ENCODE data around the gene STK4.
A peak's percentile ranks its signal among the peaks of the same experiment; 100 is the strongest.

Gene STK4

DNA sequence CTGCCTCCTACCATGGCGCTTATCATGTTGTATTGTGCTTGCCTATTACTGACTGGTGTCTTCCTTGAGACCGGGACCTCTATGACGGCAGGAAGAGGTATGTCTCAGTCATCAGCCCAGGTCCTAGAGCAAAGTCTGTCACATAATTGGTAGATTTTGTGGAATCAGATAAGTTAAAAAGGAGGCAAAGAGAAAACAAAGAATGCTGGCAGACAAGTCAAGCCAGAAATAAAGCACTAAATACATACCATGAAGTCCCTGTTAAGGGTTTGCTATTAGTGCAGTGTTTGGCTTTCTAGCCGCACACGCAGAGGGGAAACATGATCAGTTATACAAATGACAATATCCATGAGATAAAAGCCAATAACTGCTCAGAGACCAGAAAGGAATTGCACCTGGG is 12.1 kb upstream of the STK4 start:
- DNase-seq (ENCODE audit: low spot score), result no peak

DNA sequence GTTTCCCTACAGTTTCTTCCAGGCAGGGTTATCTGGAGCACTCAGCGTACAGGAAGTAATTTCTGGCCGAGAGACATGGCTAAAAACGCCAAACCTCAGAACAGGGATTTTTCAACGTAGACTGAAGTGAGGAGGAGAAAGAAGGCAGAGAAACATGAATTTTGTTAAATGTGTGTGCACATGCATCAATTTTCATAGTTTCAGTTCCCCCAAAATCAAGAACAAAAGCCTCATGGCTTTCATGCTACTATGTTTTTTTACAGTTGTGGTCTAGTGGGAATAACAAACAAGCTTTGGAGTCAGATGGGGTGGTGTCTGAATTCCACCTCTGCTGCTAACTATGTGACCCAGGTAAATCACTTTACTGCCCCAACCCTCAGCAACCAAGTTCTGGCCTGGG is 11.0 kb upstream of the STK4 start:
- DNase-seq (ENCODE audit: low spot score), result no peak

DNA sequence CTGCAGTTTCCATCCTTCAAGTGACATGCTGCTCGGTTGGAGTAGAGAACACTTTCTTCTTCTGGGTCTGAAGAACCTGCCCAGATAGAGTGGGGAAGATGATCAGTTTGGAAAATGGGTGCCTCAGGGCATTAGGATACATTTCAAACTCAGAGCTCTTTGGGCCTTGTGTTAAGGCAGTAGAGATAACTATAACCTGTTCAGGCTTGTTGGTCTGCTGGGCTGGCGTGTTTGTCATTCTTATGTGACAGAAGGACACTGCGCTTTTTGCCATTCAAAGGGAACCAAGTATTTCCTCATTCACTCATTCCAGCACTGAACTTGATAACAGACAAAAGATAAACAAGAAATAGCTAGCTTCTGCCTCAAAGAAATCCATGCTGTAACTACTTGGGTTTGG is 9.9 kb upstream of the STK4 start:
- no peak for DNase-seq (ENCODE audit: low spot score)

DNA sequence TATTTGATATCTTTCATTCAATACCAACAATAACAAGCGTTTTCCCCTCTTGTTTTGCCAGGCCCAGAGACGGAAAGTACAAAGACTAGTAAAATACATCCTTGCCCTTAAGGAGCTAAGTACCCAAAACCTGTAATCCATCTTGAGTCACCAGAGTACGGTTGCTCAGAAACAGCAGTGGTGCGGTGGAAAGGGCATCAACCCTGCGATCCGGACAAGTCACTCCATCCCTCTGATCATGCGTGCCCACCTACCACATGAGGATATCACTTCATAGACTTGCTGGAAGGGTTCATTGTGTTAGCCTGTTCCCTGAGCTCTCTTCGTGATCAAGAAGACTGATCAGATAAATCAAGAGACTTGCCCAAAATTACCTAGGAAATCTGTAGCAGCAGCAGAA is 8.0 kb upstream of the STK4 start:
- DNase-seq (ENCODE audit: low spot score), result no peak

DNA sequence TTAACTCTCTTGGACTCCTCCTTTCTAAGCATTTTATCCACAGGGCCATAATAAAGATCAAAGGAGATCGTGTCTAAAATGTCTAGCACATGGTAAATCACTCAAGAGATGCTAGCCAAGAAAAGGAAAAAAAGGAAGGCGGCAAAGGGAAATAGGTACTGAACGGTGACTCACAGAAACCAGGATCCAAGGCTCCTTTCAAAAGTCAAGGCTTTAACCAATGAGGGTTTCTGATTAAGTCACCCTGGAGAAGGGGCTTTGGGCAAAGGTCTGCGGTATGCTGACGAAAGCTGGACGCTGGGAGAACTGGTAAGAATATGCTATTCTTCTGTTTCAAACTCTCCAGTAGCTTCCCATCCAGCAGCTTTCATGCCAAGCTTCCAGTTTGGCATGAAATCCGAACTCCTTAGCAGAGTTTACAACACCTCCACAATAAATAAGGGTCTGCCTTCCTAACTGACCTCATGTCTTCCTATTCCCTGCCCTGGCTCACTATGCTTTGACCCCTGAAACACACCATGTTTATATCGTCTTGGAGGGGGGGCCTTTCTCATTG is 7.2 kb upstream of the STK4 start:
- no peak for DNase-seq (ENCODE audit: low spot score)

DNA sequence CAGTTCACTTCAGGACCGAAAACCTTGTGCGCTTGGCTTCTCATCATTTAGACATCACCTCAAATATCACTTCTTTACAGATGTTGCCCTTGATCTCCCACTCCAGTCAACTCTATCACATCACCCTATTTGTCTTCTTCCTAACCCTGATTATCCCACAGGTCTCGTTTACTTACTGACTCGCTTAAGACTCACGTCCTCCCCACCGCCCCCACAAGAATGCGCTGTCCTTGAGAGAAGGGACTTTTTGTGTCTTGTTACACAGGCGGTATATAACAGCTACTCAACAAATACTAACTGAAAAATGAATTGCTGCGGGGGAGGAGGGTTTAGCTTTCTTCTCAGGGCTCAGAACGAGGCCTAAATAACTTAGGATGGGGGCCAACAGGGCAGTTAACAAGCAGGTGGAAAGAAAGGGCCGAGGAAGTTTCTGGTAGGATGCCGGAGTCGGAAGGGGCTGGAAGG is 6.6 kb upstream of the STK4 start:
- peak; percentile 34 for DNase-seq (ENCODE audit: low spot score)

DNA sequence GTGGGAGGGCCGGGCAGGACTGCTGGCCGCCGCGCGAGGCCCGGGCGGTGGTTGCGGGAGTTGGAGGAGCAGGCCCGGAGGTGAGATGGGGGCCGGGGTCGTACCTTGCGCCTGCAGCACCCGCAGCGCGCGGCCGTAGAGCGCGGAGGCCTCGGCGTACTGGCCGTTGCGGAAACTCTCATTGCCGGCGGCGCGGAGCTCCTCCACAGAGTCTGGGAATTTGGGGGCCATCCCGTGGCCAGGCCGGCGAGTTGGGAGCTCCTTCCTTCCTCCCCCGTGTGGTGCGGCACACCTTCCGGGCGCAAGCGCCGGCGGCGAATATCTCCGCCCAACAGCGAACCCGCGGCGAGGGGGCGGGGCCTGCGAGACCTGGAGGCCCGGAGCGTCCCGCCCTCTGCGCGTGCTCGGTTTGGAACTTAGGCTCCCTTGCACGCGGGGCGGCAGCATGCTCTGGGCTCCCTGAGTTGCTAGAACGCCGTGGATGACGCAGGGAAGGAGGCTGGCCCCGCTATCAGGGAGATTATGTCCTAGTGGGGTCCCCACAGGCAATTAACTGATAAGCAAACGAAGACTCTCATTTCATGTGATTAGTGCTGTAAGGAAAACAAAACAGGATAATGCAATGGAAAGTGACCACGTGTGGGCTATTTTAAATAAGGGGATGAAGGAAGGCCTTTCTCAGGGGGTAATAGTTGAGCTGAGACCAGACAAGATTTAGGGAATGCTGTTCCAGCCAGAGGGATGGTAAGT is 6.0 kb upstream of the STK4 start, which contains the start of gene TOMM34:
Gene TOMM34 (minus strand): TSS at position 295 of the 750 bp plus-strand sequence. CDS start 64 bp downstream, at position 231.
- DNase-seq (ENCODE audit: low spot score), result peak; percentile 95

DNA sequence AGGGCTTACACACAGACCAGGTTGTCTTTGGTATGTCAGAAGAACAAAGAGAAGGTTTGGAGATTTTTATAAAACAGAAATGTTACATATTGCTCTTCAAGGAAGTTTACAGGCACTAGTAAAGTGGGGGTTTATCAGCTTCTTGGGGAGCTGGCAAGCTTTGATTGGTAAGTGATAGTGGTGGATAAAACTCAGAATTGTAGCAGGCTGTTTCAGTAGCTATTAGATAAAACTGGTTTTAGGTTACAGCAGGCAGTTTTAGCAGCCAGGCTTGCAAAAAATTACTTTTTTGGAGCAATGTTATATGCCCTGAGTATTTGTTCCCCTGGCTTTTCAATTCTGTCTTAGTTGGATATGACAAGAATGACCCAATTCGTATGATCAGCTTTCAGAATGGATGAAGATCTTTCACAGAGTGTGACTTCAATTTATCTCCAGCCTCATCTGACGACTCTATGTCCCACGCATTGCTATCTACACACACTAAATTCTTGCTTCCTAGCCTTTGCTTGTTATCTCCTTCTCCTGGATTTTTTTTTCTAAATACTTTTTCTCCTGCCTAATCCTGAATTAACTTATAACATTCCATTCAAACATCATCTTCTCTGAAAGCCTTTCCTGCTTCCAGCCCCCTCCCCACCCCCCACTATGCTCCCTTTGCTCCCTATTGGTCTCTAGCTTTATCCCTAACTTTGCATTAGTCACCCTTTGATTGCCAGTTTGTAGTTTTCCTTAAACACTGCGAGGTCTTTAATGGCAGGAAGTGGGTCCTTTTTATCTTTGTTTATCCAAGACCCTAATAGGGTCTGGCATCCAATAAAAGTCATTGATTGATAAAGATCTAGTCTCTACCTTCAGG is 5.1 kb upstream of the STK4 start:
- DNase-seq (ENCODE audit: low spot score), result peak; percentile 5

DNA sequence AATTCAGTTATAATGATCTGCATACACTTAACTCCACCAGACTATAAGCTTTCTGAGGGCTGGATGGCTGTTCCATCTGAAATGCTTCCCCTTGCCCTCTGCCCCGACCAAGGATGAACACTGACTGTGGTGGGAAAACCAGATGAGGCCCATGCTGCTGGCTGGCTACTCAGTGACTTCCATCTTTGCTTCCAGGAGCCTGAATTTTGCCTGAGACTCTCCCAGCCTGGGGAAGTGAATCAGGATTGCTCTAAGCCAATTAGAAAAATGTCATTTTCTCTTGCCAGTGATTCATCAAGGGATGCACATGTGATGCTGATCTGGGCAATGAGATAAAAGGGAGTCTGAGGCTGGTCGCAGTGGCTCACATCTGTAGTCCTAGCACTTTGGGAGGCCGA is 4.4 kb upstream of the STK4 start:
- DNase-seq (ENCODE audit: low spot score), result no peak

DNA sequence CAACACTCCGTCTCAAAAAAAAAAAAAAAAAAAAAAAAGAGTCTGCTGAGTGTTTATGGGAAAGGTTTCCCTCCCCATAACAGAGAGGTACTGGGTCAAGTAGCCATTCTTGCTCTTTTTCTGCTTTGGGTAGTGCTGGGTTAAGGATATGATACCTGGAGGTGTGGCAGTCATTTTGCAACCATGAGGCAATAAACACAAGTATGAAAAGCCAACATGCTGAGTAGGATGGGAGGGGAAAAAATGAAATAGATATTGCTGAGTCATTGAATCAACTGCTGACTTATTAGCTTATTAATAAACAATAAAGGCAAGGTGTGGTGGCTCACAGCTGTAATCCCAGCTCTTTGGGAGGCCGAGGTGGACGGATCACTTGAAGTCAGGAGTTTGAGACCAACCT is 3.8 kb upstream of the STK4 start:
- DNase-seq (ENCODE audit: low spot score), result peak; percentile 32

DNA sequence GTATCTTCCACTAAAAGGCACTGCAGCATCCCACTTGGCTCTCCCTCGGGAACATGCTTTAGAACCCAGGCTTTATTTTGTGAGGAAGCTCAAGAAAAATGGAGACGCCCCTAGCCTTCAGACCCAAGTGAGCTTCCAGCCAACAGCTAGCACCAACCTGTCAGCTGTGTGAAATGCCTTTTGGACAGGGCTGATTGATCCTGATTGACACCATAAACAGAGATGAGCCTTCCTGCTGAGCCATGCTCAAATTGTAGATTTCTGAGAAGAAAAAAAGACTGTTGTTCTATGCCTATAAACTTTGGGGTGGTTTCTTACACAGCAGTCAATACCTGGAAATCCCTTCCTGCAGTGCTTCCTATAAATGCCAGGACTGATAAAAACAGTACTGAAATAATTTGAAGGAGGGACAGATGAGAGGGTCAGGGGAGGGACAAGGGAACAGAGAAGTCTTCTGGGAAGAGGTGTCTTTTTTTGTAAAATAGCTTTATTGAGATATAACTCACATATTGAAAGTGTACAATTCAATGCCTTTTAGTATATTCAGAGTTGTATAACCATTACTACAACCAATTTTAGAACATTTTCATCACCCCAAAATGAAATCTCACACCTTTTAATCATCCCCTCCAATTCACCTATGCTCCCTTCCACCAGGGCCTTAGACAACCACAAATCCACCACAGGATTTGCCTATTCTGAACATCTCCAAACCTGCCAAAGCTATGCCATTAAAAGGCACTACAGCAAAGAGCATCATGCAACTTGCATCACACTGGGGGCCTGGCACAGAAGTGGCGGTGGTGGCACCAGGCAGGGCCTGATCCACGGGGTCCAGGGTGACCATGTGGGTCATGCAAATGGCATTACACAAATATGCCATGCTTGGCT is 2.7 kb upstream of the STK4 start:
- no peak for DNase-seq (ENCODE audit: low spot score)

DNA sequence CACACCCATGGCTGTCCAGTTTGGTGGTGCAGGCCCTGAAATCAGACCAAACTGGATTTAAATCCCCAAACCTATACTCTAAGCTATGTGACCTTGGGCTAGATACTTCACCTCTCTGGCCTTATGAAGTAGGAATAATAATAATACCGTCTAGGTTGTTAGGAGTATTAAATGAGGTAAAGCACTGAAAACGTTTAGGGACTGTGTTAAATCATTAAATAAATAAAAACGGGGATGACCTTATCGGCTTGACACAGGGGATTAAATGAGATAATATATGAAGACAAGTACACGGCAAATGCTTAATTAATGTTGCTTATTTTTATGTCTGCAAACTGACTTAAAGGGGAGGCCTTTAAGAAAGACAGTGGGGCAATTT is 672 bp upstream of the STK4 start:
- no peak for DNase-seq (ENCODE audit: low spot score)

DNA sequence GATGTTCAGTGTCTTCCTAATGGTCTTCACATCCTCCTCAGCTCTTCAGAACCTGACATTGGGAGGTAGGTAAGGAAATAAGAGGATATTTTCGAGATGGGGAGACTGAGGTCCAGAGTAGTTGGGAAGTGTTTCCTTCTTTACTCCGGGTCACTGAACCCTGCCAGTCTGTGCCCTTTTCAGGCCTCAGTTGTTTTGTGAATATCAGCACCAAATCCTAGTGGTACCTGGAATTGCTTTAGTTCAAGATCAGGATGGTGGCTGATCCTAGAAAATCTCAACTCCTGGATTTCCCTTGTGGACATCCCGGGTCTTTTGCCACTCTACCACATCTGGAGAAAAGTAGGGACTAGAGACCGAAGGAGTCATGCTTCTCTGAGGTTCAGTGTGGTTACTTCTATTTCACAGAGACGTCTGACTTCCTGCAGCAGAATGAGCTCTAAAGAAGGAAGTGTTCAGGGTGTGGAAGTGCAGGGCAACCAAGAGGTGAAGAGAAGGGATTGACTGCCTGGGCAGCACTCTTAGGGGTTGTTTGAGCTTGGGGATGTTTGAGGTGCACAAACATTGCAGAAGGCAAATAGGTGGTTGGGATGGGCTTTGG is 995 bp downstream of the STK4 start:
- DNase-seq (ENCODE audit: low spot score), result no peak

DNA sequence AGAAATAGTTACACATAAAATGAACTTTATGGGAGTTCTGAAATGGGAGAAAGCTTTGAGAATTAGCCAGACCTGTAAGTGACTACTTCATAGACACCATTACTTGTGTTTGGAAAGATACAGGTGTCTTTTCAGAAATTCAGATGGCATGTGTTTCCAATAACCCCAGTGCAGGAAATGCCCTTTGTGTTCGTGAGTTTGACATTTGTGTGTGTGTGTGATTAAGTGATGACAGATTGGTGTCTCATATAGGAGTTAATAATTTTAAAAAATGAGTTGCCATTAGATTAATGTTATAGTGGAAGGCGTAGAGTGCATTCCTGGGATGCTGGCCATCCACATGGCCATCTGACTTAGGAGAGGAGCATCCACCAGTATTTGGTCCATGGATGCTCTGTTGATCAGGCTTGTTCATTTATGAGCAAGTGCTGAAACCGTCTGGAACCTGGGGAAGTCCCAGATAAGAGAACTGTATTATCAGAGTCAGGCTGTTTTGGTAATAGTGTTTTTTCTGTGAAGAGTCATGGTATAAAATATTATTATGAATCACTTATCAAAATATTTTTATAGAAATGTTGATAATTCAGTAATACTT is 3.1 kb downstream of the STK4 start:
- DNase-seq (ENCODE audit: low spot score), result peak; percentile 33

DNA sequence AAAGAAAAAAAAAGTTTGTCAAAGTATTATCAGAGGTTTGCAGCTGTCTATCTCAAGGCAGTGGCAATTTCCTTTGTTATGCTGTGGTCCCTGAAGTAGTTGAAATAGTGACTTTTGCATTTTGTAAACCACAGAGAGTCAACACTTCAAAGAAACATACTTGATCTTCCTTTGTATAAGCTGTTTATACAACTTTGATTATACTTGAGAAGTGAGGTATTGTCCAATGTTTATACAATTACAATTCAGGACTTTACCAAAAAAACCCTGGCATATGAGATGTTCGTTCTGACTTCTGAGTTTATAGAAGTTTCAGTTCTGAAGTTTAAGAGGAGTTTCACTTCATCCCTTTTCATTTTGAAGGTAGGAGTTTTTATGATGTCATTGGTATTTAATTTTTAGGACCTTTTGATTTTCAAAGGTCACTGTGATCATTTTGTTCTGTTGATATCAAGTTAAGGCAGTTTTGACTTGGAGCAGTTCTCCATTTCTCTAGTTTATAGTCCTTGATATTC is 4.0 kb downstream of the STK4 start:
- DNase-seq (ENCODE audit: low spot score), result peak; percentile 16

DNA sequence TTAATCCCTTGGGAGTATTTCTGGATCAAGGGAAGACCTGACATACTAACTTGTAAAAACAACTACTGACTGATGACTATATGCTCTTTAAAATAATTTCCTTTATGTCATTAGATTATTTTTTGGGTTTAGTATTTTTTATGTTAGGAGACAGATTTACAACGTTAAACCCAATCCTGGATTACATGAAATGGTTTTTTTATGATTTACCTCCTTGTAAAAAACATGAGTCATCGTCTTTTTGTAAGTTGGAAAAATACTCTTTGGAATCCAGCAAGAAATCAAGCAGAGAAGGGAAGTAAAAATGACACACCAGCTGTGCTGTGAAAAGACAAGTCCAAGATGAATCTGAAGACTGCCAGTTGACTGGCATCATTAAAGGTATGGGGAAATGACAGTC is 6.7 kb downstream of the STK4 start:
- no peak for DNase-seq (ENCODE audit: low spot score)

DNA sequence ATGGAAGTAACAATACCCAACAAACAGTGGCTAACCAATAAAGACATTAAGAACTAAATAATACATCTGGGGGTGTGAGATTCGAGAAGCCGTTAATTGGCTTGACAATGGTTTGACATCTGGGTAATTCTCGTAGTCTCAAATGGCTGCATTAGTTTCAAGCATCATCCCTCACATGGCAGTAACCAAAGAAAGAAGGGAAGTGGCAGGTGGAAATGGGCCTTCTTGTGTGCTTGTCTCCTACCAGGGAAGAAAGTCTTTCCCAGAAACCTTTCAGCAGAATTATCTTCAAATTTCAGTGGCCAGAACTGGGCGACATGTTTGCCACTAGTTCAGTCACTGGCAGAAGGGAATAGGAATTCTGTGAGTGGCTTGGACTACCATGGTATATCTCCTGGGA is 10.4 kb downstream of the STK4 start:
- DNase-seq (ENCODE audit: low spot score), result no peak

DNA sequence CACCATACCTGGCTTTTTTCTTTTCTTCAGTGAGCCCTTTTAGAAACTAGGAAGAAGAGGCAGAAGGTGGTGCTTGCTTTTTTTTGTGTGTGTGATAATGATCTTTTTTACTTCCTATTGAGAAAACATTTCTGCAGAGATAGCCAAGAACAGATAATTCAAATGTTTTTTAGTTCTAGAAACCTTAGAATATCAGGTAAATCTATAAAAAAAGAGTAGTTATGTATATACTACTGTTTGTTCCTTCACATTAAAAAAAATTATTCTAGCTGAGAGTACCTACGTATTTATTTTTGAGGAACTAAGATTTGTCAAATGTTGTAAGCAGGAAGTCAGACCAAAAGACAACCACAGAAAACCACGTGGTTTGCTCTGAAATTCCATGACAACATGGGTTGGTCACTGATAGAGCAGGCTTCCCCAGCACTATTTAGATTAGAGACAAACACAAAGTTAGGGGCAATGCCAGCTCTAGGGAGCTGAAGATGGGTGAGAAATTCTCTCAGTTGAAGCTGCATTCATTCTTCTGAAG is 12.8 kb downstream of the STK4 start:
- peak; percentile 17 for DNase-seq (ENCODE audit: low spot score)

DNA sequence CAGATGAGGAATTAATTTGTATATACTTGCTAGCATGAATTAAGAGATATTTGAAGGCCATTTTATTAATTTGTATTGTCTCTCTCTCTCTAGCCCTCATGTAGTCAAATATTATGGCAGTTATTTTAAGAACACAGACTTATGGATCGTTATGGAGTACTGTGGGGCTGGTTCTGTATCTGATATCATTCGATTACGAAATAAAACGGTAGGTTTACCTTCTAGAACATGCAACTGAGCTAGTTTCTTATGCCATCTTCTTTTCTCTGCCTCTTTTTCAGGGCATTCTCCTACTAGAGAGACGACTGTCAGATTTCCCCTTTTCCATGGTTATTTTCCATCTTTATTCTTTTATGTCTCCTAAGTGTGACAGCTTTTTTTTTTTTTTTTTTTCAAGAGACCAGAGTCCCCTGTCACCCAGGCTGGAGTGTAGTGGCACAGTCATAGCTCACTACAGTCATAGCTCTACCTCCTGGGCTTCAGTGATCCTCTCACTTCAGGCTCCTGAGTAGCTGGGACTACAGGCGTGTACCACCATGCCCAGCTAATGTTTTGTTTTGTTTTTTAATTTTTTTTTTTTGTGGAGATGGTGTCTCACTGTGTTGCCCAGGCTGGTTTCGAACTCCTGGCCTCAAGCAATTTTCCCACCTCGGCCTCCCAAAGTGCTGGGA is 15.6 kb downstream of the STK4 start:
- no peak for DNase-seq (ENCODE audit: low spot score)

DNA sequence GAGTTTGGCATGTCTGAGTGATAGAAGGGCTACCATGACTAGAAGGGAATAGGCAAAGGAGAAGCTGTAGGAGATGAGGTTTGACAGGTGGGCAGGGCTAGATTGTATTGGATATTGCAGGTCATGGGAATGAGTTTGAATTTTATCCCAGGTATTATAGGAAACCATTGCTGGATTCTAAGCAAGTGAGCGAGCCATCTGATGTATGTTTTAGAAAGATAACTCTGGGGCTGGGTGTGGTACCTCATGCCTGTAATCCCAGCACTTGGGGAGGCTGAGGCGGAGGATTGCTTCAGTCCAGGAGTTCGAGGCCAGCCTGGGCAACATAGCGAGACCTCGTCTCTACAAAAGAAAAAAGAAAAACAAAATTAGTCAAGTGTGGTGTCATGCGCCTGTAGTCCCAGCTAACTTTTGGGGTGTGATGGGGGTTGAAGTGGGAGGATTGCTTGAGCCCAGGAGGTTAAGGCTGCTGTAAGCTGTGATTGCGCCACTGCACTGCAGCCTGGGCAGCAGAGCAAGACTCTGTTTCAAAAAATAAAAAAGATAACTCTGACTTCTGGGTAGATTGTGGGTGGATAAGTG is 16.9 kb downstream of the STK4 start:
- DNase-seq (ENCODE audit: low spot score), result peak; percentile 24

Measured in hematopoietic multipotent progenitor cell treated with erythropoietin and hydrocortisone succinate and interleukin-3 and kit ligand, for 15 days (in vitro differentiated cells).